Measurements from ENCODE around the gene IL4I1. TPM values are rescaled to one million over a fixed set of nuclear protein-coding genes. Genes with fewer than 3 reads are reported as not detected.
A peak's percentile ranks its signal among the peaks of the same experiment; 100 is the strongest.

IL4I1 gene
- total RNA-seq, 1 donor from 2014 or later: not detected

DNA sequence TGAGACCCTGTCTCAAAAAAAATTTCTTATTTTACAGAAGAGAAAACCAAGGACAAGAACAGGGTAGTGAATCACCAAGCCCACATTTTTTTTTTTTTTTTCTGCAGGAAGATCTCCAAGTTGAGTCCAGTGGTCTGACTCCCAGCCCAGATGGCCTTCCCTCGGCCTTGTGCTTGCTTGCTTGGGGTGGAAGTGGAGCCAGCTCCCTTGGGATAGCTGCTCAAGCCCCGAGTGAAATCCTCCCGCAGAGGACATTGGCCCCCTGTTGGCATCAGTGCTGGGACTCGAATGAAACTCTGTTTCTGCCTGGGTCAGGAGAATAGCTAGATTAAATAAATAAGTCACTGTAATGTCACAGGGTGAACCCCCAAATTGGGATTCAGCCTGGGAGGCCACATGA lies 42.0 kb upstream of the IL4I1 start:
- Histone ChIP-seq H3K36me3 (no peaks in the 10 kb centered on the region), H3K27me3 (no peaks in the 10 kb centered on the region), H3K4me1 (peaks cover 9% of the 10 kb centered on the region), H3K4me3 (no peak overlapping the region), H3K9me3 (no peaks in the 10 kb centered on the region), H3K27ac (no peak overlapping the region)
- intact Hi-C loops (cut with DNase I): loop anchor here (5.0 kb wide), 1 partner anchor 44 kb away; no protein-coding TSS in a partner anchor
- DNase-seq (ENCODE audit: extremely low spot score in 2 of 2): no peak
- no peak for TF ChIP-seq POLR2A (IDR thresholded peaks at IDR 0.05)
- no peak for TF ChIP-seq POLR2AphosphoS5 (IDR thresholded peaks at IDR 0.05; ENCODE audit: insufficient read depth in 1 of 2, low read depth in 1 of 2)
- TF ChIP-seq, protein P1, sequence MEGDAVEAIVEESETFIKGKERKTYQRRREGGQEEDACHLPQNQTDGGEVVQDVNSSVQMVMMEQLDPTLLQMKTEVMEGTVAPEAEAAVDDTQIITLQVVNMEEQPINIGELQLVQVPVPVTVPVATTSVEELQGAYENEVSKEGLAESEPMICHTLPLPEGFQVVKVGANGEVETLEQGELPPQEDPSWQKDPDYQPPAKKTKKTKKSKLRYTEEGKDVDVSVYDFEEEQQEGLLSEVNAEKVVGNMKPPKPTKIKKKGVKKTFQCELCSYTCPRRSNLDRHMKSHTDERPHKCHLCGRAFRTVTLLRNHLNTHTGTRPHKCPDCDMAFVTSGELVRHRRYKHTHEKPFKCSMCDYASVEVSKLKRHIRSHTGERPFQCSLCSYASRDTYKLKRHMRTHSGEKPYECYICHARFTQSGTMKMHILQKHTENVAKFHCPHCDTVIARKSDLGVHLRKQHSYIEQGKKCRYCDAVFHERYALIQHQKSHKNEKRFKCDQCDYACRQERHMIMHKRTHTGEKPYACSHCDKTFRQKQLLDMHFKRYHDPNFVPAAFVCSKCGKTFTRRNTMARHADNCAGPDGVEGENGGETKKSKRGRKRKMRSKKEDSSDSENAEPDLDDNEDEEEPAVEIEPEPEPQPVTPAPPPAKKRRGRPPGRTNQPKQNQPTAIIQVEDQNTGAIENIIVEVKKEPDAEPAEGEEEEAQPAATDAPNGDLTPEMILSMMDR (IDR thresholded peaks at IDR 0.05): no peak

DNA sequence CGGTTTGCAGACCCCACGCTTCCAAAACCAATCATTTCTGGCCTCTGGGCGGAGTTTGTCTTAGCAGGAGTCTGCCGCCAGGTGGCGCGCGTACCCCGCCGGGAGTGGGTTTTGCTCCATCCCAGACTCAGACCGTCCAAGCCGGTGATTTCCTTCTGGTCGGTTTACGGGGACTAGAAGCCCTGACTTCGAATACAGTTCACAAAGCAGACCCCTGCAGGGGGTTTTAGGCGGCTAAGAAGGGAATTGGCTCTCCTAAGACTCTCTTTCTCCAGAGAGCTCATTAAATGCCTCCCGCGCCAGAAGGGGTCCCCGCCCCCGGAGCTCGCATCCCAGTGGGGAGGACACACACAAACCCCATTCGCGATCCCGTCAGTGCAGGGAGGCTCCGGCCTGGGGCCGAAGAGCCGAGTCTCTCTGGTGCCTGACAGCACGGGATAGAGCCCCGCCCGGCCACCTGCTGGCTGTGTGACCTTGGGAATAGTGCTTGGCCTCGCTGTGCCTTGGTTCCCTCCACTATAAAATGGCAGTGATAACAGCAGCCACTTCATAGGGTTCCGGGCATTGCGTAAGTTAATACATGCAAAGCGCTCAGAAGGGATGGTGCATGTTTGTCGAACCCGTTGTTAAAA lies 41.2 kb upstream of the IL4I1 start:
- peak in 1 of 2 donors; percentile 45 for TF ChIP-seq POLR2AphosphoS5 (IDR thresholded peaks at IDR 0.05; ENCODE audit: insufficient read depth in 1 of 2, low read depth in 1 of 2)
- TF ChIP-seq POLR2A (IDR thresholded peaks at IDR 0.05): no peak
- TF ChIP-seq, protein P1 (IDR thresholded peaks at IDR 0.05): peak; percentile 92 to 93 (median 92)
- Histone ChIP-seq H3K9me3 (no peaks in the 10 kb centered on the region), H3K36me3 (no peaks in the 10 kb centered on the region), H3K4me3 (peak overlapping the region in 1 of 2 donors; percentile 21), H3K27ac (no peak overlapping the region), H3K27me3 (no peaks in the 10 kb centered on the region), H3K4me1 (peaks cover 9% of the 10 kb centered on the region)
- intact Hi-C loops (cut with DNase I): loop anchor here (5.0 kb wide), 1 partner anchor 44 kb away; no protein-coding TSS in a partner anchor
- DNase-seq (ENCODE audit: extremely low spot score in 2 of 2): no peak

DNA sequence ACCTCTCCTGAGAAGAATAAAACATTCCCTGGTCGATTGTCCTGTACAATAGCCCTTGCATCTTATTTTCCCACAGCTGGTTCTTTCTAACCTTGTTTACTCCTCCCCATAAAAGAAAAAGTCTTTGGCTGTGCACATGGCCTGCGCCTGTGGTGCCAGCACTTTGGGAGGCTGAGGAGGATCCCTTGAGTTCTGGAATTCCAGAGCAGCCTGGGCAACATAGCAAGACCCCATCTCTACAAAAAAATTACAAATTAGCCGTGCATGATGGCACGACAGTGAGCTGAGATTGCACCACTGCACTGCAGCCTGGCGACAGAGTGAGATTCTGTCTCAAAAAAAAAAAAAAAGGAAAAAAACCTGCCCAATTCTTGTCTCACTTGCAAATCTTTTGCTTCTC lies 39.9 kb upstream of the IL4I1 start:
- TF ChIP-seq POLR2A (IDR thresholded peaks at IDR 0.05) (no peak), POLR2AphosphoS5 (IDR thresholded peaks at IDR 0.05; ENCODE audit: insufficient read depth in 1 of 2, low read depth in 1 of 2) (no peak)
- TF ChIP-seq, protein P1 (IDR thresholded peaks at IDR 0.05): no peak
- intact Hi-C loops (cut with DNase I): loop anchor here (5.0 kb wide), 1 partner anchor 46 kb away; no protein-coding TSS in a partner anchor
- no peaks in the 10 kb centered on the region for H3K9me3 ChIP-seq
- no peak overlapping the region for H3K27ac ChIP-seq
- H3K4me1 ChIP-seq: peaks cover 9% of the 10 kb centered on the region
- DNase-seq (ENCODE audit: extremely low spot score in 2 of 2): no peak
- H3K27me3 ChIP-seq: no peaks in the 10 kb centered on the region
- no peak overlapping the region for H3K4me3 ChIP-seq
- no peaks in the 10 kb centered on the region for H3K36me3 ChIP-seq

DNA sequence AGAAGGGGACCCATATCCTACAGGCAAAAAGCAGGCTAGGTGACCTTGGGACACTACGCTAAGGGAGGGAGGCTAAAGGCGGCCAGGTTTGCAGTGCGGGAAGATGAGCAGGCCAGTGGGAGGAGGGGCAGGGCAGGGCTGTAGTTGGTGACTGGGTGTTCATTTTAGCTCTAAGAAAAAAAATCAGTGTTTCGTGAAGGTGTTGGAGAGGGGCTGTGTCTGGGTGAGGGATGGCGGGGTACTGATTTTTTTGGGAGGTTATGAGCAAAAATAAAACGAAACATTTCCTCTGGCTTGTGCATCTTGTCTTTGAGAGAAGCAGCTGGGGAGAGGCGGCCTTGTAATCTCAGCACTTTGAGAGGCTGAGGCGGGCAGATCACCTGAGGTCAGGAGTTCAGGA lies 37.0 kb upstream of the IL4I1 start:
- Histone ChIP-seq H3K36me3 (no peaks in the 10 kb centered on the region), H3K9me3 (no peaks in the 10 kb centered on the region), H3K4me1 (peaks cover 9% of the 10 kb centered on the region), H3K4me3 (no peak overlapping the region), H3K27me3 (no peaks in the 10 kb centered on the region), H3K27ac (no peak overlapping the region)
- intact Hi-C loops (cut with DNase I): no loop called here
- no peak for DNase-seq (ENCODE audit: extremely low spot score in 2 of 2)
- TF ChIP-seq POLR2AphosphoS5 (IDR thresholded peaks at IDR 0.05; ENCODE audit: insufficient read depth in 1 of 2, low read depth in 1 of 2): no peak
- TF ChIP-seq, protein P1 (IDR thresholded peaks at IDR 0.05): no peak
- no peak for TF ChIP-seq POLR2A (IDR thresholded peaks at IDR 0.05)

DNA sequence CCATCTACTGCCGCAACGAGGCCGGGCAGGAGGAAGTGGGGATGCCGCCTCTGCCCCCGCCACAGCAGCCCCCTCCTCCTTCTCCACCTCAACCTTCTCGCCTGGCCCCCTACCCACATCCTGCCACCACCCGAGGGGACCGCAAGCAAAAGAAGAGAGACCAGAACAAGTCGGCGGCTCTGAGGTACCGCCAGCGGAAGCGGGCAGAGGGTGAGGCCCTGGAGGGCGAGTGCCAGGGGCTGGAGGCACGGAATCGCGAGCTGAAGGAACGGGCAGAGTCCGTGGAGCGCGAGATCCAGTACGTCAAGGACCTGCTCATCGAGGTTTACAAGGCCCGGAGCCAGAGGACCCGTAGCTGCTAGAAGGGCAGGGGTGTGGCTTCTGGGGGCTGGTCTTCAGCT lies 36.0 kb upstream of the IL4I1 start:
- Histone ChIP-seq H3K27ac (no peak overlapping the region), H3K4me3 (no peak overlapping the region), H3K36me3 (no peaks in the 10 kb centered on the region), H3K9me3 (no peaks in the 10 kb centered on the region), H3K27me3 (no peaks in the 10 kb centered on the region), H3K4me1 (peaks cover 11% of the 10 kb centered on the region)
- no peak for DNase-seq (ENCODE audit: extremely low spot score in 2 of 2)
- intact Hi-C loops (cut with DNase I): no loop called here
- TF ChIP-seq, protein P1 (IDR thresholded peaks at IDR 0.05): no peak
- TF ChIP-seq POLR2A (IDR thresholded peaks at IDR 0.05): no peak
- no peak for TF ChIP-seq POLR2AphosphoS5 (IDR thresholded peaks at IDR 0.05; ENCODE audit: insufficient read depth in 1 of 2, low read depth in 1 of 2)
